ENCODE measurements around the gene LIMS1. TPM values are rescaled to one million over a fixed set of nuclear protein-coding genes. Genes with fewer than 3 reads are reported as not detected.
"Not testable (repeated sequence)": the region's sequence is repeated elsewhere in the genome, so short reads cannot be mapped to it uniquely, and the experiment has no call there.

Gene LIMS1
- total RNA-seq, 1 donor from 2014 or later = 33.3 TPM

DNA sequence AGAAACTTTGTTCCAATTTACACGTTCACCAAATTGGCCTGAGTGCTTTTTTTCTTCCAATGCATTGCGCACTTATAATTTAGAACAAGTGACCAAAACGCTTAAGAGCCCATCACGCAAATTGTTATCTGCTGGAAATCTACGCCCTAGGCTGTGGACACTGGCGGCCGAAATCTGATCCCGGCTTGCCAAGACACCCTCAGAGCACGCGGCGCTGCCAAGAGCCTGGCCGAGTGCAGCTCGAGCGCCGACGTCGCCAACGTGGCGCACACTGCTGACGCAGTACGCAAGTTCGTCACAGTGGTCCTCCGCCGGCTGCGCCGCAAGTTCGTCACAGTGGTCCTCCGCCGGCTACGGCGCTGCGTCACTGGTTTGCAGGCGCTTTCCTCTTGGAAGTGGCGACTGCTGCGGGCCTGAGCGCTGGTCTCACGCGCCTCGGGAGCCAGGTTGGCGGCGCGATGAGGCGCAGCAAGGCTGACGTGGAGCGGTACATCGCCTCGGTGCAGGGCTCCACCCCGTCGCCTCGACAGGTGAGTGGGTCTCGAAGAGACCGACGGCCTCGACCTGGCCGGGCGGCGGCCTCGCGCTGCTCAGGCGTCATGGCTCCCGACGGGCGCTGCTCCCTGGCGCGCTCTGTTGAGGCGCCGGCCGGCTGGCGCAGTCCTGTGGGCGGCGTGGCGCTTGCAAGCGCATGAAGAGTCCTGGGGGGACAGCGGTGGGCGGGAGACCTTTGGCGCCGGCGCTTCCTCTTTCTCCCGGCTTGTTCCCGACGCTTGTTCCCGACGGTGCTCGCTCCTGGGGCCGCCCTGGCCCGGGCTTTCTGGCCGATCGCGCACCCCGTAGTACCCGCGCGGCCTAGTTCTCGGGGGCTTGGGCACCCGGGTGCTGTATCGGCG lies 185.1 kb downstream of the LIMS1 start, which contains the start of gene RANBP2:
TSS of gene RANBP2 (plus strand) at position 334 of the 896 bp plus-strand sequence. CDS start at position 459, 125 bp downstream.
- no peak for TF ChIP-seq CTCF (IDR thresholded peaks at IDR 0.05)
- peak within 1 kb of the TSS; percentile 93 for H3K4me3 Mint-ChIP-seq
- DNase-seq (peak; percentile 91), ATAC-seq (ENCODE audit: low read depth) (peak; percentile 94)
- intact Hi-C loops (cut with micrococcal nuclease) = loop anchor here (1.0 to 5.0 kb wide), 7 partner anchors 57 to 270 kb away; partner anchors contain the start of genes CCDC138, GCC2 and LIMS1
- peaks cover 9% of the 10 kb centered on the region for H3K36me3 Mint-ChIP-seq (ENCODE audit: low read depth)
- H3K27me3 Mint-ChIP-seq = no peaks in the 10 kb centered on the region
- H3K9me3 Mint-ChIP-seq = no peaks in the 10 kb centered on the region
- ChIA-PET POLR2A (interaction anchor here (0.6 to 0.9 kb wide), 7 partner anchors 61 to 271 kb away, joined by 3 to 5 read pairs (median 3); partner anchors contain the start of genes CCDC138 and GCC2), CTCF (no interaction called here)
- H3K4me1 Mint-ChIP-seq = peaks cover 24% of the 10 kb centered on the region
- peak within 1 kb of the TSS; percentile 97 for H3K27ac Mint-ChIP-seq

DNA sequence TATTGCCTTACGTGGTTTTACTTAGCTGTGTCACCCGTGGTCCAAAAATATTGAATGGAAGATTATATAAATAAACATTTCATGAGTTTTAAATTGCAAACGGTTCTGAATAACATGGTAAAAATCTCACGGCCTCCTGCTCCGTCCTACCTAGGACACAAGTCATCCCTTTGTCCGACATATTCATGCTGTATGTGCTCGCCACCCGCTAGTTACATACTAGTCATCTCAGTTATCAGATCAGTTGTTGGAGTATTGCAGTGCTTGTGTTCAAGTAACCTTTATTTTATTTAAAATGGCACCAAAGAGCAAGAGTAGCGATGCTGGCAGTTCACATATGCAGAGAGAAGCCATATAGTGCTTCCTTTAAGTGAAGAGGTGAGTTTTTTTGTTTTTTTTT lies 191.8 kb downstream of the LIMS1 start:
- H3K4me3 Mint-ChIP-seq; ATAC-seq (ENCODE audit: low read depth); POLR2A ChIA-PET; H3K27me3 Mint-ChIP-seq; H3K27ac Mint-ChIP-seq; CTCF ChIA-PET; intact Hi-C loops (cut with micrococcal nuclease); DNase-seq; H3K9me3 Mint-ChIP-seq: not testable (repeated sequence)
- H3K4me1 Mint-ChIP-seq = peaks cover 33% of the 10 kb centered on the region
- H3K36me3 Mint-ChIP-seq (ENCODE audit: low read depth) = peaks cover 10% of the 10 kb centered on the region

GRCh38 chr2:108734656-108735055 lies 200.4 kb downstream of the LIMS1 start:
- H3K27me3 Mint-ChIP-seq; ATAC-seq (ENCODE audit: low read depth); H3K27ac Mint-ChIP-seq; intact Hi-C loops (cut with micrococcal nuclease); CTCF ChIA-PET; H3K9me3 Mint-ChIP-seq; H3K4me3 Mint-ChIP-seq; H3K4me1 Mint-ChIP-seq; DNase-seq; POLR2A ChIA-PET: not testable (repeated sequence)
- H3K36me3 Mint-ChIP-seq (ENCODE audit: low read depth) = peaks cover 49% of the 10 kb centered on the region

Other genes starting within 250 kb of the LIMS1 start
- not detected in 2 replicates for gene SULT1C2, start 245.6 kb upstream of the LIMS1 start, total RNA-seq
- not detected in 2 replicates for gene SULT1C4, start 156.5 kb upstream of the LIMS1 start, total RNA-seq
- gene GCC2, start 85.3 kb upstream of the LIMS1 start, total RNA-seq = 44.0 and 53.8 TPM in 2 replicates
- gene RANBP2, start 185.0 kb downstream of the LIMS1 start, total RNA-seq = 66.7 and 68.5 TPM in 2 replicates